GM23338 (cell line): ENCODE data around the gene SLC2A13. TPM values are rescaled to one million over a fixed set of nuclear protein-coding genes. Genes with fewer than 3 reads are reported as not detected.
A peak's percentile ranks its signal among the peaks of the same experiment; 100 is the strongest.

Source experiments
- ATAC-seq: fragments of 200-7000 bp; cut with Tn5 transposase; 3 replicates; pipeline ENCODE4 v1.9.1; 2020
- DNase-seq: peaks from one replicate; pipeline ENCODE4 v3.0.0-alpha.2; 2015; ENCODE audit warnings: low spot score
- H2AFZ ChIP-seq: fragments of 200-600 bp; sonication (generic); 2 replicates; pipeline ENCODE4 v1.8.0; 2016; ENCODE audit warnings: antibody characterized with exemption, mild to moderate bottlenecking, moderate library complexity
- H3F3A ChIP-seq: fragments of 200-600 bp; sonication (generic); replicated peaks from 2 replicates; pipeline ENCODE4 v1.8.0; 2017; ENCODE audit warnings: antibody characterized with exemption, mixed run types, low read depth
- H3K27ac ChIP-seq: fragments of 200-600 bp; sonication (generic); 2 replicates; pipeline ENCODE4 v1.6.1; 2016; ENCODE audit warnings: low read depth
- H3K27me3 ChIP-seq: fragments of 200-600 bp; sonication (generic); 2 replicates; pipeline ENCODE4 v1.8.0; 2016; ENCODE audit warnings: mild to moderate bottlenecking, mixed run types, moderate library complexity; ENCODE audit not compliant: insufficient read depth
- H3K36me3 ChIP-seq: fragments of 200-600 bp; sonication (generic); 2 replicates; pipeline ENCODE4 v1.8.0; 2016; ENCODE audit warnings: mild to moderate bottlenecking; ENCODE audit not compliant: insufficient read depth
- H3K4me1 ChIP-seq: fragments of 200-600 bp; sonication (generic); 2 replicates; pipeline ENCODE4 v1.8.0; 2016; ENCODE audit warnings: mild to moderate bottlenecking, moderate library complexity; ENCODE audit not compliant: insufficient read depth
- H3K4me2 ChIP-seq: fragments of 200-600 bp; sonication (generic); 2 replicates; pipeline ENCODE4 v1.7.1; 2017; ENCODE audit warnings: mixed run types
- H3K4me3 ChIP-seq: fragments of 200-600 bp; sonication (generic); 2 replicates; pipeline ENCODE4 v1.6.1; 2016; ENCODE audit warnings: mixed run types
- H3K79me2 ChIP-seq: fragments of 200-600 bp; sonication (generic); replicated peaks from 2 replicates; pipeline ENCODE4 v1.8.0; 2017; ENCODE audit warnings: mild to moderate bottlenecking; ENCODE audit not compliant: insufficient read depth
- H3K9me2 ChIP-seq: fragments of 200-600 bp; sonication (generic); 2 replicates; pipeline ENCODE4 v1.8.0; 2017; ENCODE audit not compliant: insufficient read depth
- H4K20me1 ChIP-seq: fragments of 200-600 bp; sonication (generic); replicated peaks from 2 replicates; pipeline ENCODE4 v1.8.0; 2017; ENCODE audit warnings: mild to moderate bottlenecking; ENCODE audit not compliant: insufficient read depth
- H3K27ac Mint-ChIP-seq: 2 replicates; pipeline ENCODE4 v1.8.0; 2020; ENCODE audit warnings: inconsistent platforms, mild to moderate bottlenecking, moderate library complexity, mixed read lengths
- H3K27me3 Mint-ChIP-seq: 3 replicates; pipeline ENCODE4 v1.8.0; 2022; ENCODE audit warnings: low read depth, mild to moderate bottlenecking, moderate library complexity, mixed read lengths, inconsistent platforms; ENCODE audit not compliant: insufficient read depth, poor library complexity
- H3K36me3 Mint-ChIP-seq: 3 replicates; pipeline ENCODE4 v1.8.0; 2021; ENCODE audit warnings: low read depth, mild to moderate bottlenecking, inconsistent platforms, moderate library complexity, mixed read lengths
- H3K4me1 Mint-ChIP-seq: 3 replicates; pipeline ENCODE4 v1.8.0; 2020; ENCODE audit warnings: mild to moderate bottlenecking, inconsistent platforms, mixed read lengths
- H3K4me3 Mint-ChIP-seq: 3 replicates; pipeline ENCODE4 v1.8.0; 2021; ENCODE audit warnings: moderate library complexity, mild to moderate bottlenecking, inconsistent platforms, mixed read lengths
- H3K9me3 Mint-ChIP-seq: 3 replicates; pipeline ENCODE4 v1.8.0; 2020; ENCODE audit warnings: moderate library complexity, mild to moderate bottlenecking, inconsistent platforms, mixed read lengths
- CTCF ChIP-seq, 2 experiments: fragments of 200-600 bp in 1 of 2; sonication (generic) in 1 of 2; conservative IDR thresholded peaks; 2 replicates each; pipeline versions ENCODE4 v1.5.1 to v1.6.1; 2016 to 2017; ENCODE audit warnings: antibody characterized with exemption in 2 of 2, low read depth in 2 of 2, mild to moderate bottlenecking in 2 of 2, moderate library complexity in 1 of 2
- ETS1 ChIP-seq: IDR thresholded peaks from 2 replicates; pipeline ENCODE4 v1.6.1; 2016; ENCODE audit warnings: antibody characterized with exemption
- EZH2 ChIP-seq: fragments of 200-600 bp; sonication (generic); IDR thresholded peaks from one replicate; pipeline ENCODE4 v1.8.0; 2017; ENCODE audit warnings: antibody characterized with exemption, mild to moderate bottlenecking, low read depth; ENCODE audit not compliant: unreplicated experiment
- EZH2phosphoT487 ChIP-seq: fragments of 200-600 bp; sonication (generic); IDR thresholded peaks from one replicate; pipeline ENCODE4 v1.8.1; 2018; ENCODE audit warnings: antibody characterized with exemption; ENCODE audit not compliant: unreplicated experiment
- JUNB ChIP-seq: IDR thresholded peaks from one replicate; pipeline ENCODE4 v1.6.1; 2016; ENCODE audit warnings: antibody characterized with exemption; ENCODE audit not compliant: unreplicated experiment
- NANOG ChIP-seq: IDR thresholded peaks from 2 replicates; pipeline ENCODE4 v1.6.1; 2016; ENCODE audit warnings: antibody characterized with exemption, borderline replicate concordance
- POLR2AphosphoS5 ChIP-seq: IDR thresholded peaks from 2 replicates; pipeline ENCODE4 v1.6.1; 2016; ENCODE audit warnings: antibody characterized with exemption, low read depth
- ZNF331 ChIP-seq: fragments of 250-450 bp; sonication (Bioruptor Pico); IDR thresholded peaks from 2 replicates; pipeline ENCODE4 v1.5.0; 2020; ENCODE audit warnings: low read depth, mild to moderate bottlenecking, moderate library complexity
- ZNF462 ChIP-seq: fragments of 250-450 bp; sonication (Bioruptor Pico); IDR thresholded peaks from 2 replicates; pipeline ENCODE4 v1.5.0; 2020; ENCODE audit warnings: mild to moderate bottlenecking, moderate library complexity
- polyA plus RNA-seq: library from polyadenylated mRNA; unstranded; fragments of >200 nt; fragmentation: Nextera tagmentation; extraction: Ambion mirVana; gene quantifications from 2 replicates; pipeline ENCODE4 v1.2.1, GENCODE V29; 2016
- total RNA-seq: library from RNA; depleted of rRNA; stranded (reverse); fragments of >200 nt; shearing (Covaris generic); gene quantifications from 2 replicates; pipeline ENCODE4 v1.2.3, GENCODE V29; 2014

SLC2A13 gene
- total and polyA plus RNA-seq, 2 experiments from 2014 or later, result 6.8 to 22.7 TPM

GRCh38 chr12:39958377-39958776 is 147.5 kb downstream of the SLC2A13 start:
- no peak overlapping the region for H3K4me3 ChIP-seq

GRCh38 chr12:39956725-39957124 is 149.2 kb downstream of the SLC2A13 start:
- Mint-ChIP-seq H3K27me3 (peaks cover 2% of the 10 kb centered on the region), H3K9me3 (no peaks in the 10 kb centered on the region), H3K4me1 (peaks cover 11% of the 10 kb centered on the region), H3K4me3 (no peak overlapping the region), H3K36me3 (no peaks in the 10 kb centered on the region), H3K27ac (no peak overlapping the region)
- H3K9me2 ChIP-seq, result no peaks in the 10 kb centered on the region
- no peaks in the 10 kb centered on the region for H3K79me2 ChIP-seq
- H2AFZ ChIP-seq, result no peak overlapping the region
- H3K4me2 ChIP-seq, result no peak overlapping the region
- no peaks in the 10 kb centered on the region for H3K27me3 ChIP-seq
- ATAC-seq (no peak), DNase-seq (no peak)
- H3K36me3 ChIP-seq, result no peaks in the 10 kb centered on the region
- H3K4me3 ChIP-seq, result no peak overlapping the region
- no peaks in the 10 kb centered on the region for H4K20me1 ChIP-seq
- no peaks in the 10 kb centered on the region; the same call in 1 of the 2 replicates for H3K4me1 ChIP-seq
- no peaks in the 10 kb centered on the region for H3F3A ChIP-seq
- no peak overlapping the region for H3K27ac ChIP-seq
- TF ChIP-seq ZNF331 (CRISPR knock-in tag) (no peak), POLR2AphosphoS5 (no peak), NANOG (no peak), EZH2phosphoT487 (no peak), JUNB (no peak), ZNF462 (no peak), ETS1 (no peak), EZH2 (no peak)

More at GRCh38 chr12:39958377-39958776, 147.5 kb downstream of the SLC2A13 start:
- peaks cover 11% of the 10 kb centered on the region for H3K4me1 Mint-ChIP-seq
- no peaks in the 10 kb centered on the region for H3K36me3 Mint-ChIP-seq
- DNase-seq, result peak; percentile 56
- Histone ChIP-seq H3K27me3 (no peaks in the 10 kb centered on the region), H3K4me2 (no peak overlapping the region), H4K20me1 (0 out of 2 replicates have a peak, but pooled peaks cover 6% of the 10 kb centered on the region), H3F3A (no peaks in the 10 kb centered on the region), H3K36me3 (no peaks in the 10 kb centered on the region), H3K27ac (no peak overlapping the region), H2AFZ (no peak overlapping the region), H3K79me2 (no peaks in the 10 kb centered on the region), H3K4me1 (no peaks in the 10 kb centered on the region; the same call in 1 of the 2 replicates), H3K9me2 (no peaks in the 10 kb centered on the region)
- H3K27me3 Mint-ChIP-seq, result peaks cover 2% of the 10 kb centered on the region
- no peak overlapping the region for H3K4me3 Mint-ChIP-seq
- no peak for TF ChIP-seq ZNF331 (CRISPR knock-in tag)
- TF ChIP-seq CTCF (conservative IDR thresholded peaks at IDR 0.05; ENCODE audit: low read depth in 2 of 2), result peak; percentile 58 to 73
- TF ChIP-seq EZH2phosphoT487, result no peak
- ATAC-seq, result peak; percentile 76
- no peaks in the 10 kb centered on the region for H3K9me3 Mint-ChIP-seq
- H3K27ac Mint-ChIP-seq, result no peak overlapping the region
